ENCODE measurements around the gene GPSM3.

DNA sequence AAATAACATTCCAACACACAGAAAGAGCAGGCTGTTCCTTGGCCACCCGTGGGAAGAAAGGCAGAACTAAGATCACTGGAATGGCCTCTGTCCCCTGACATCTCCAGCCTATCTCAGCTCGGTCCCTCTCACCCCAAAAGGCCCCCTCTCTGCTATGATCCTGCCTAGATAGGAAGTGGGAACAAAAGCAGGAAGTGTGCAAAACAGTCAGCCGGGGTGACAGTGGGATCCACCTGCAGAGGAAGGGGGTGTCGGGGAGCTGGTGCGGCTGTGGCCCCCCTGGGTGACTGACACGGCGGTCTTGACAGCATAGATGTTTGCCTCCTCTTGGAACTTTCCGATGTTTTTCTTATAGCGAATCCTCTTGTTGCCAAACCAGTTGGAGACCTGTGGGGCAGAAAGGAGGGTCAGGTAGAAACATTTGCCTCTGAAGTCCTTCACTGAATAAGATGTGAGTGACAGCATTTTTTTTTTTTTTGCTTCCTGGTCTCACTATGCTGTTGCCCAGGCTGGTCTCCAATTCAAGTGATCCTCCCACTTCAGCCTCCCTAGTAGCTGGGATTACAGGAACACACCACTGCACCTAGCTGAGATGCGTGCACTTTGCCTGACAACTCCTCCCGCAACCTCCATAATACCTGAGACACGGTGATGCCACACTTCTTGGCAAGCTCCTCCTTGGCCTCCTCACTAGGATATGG, 5.3 kb downstream of the GPSM3 start:
- TF ChIP-seq POLR2AphosphoS5 (IDR thresholded peaks at IDR 0.05; ENCODE audit: low read depth, low read length), result no peak
- TF ChIP-seq, protein P1, sequence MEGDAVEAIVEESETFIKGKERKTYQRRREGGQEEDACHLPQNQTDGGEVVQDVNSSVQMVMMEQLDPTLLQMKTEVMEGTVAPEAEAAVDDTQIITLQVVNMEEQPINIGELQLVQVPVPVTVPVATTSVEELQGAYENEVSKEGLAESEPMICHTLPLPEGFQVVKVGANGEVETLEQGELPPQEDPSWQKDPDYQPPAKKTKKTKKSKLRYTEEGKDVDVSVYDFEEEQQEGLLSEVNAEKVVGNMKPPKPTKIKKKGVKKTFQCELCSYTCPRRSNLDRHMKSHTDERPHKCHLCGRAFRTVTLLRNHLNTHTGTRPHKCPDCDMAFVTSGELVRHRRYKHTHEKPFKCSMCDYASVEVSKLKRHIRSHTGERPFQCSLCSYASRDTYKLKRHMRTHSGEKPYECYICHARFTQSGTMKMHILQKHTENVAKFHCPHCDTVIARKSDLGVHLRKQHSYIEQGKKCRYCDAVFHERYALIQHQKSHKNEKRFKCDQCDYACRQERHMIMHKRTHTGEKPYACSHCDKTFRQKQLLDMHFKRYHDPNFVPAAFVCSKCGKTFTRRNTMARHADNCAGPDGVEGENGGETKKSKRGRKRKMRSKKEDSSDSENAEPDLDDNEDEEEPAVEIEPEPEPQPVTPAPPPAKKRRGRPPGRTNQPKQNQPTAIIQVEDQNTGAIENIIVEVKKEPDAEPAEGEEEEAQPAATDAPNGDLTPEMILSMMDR (IDR thresholded peaks at IDR 0.05), result no peak
- TF ChIP-seq SIN3A (IDR thresholded peaks at IDR 0.05; ENCODE audit: borderline replicate concordance, insufficient read depth, low read depth, low read length), result no peak
- TF ChIP-seq, protein P2, sequence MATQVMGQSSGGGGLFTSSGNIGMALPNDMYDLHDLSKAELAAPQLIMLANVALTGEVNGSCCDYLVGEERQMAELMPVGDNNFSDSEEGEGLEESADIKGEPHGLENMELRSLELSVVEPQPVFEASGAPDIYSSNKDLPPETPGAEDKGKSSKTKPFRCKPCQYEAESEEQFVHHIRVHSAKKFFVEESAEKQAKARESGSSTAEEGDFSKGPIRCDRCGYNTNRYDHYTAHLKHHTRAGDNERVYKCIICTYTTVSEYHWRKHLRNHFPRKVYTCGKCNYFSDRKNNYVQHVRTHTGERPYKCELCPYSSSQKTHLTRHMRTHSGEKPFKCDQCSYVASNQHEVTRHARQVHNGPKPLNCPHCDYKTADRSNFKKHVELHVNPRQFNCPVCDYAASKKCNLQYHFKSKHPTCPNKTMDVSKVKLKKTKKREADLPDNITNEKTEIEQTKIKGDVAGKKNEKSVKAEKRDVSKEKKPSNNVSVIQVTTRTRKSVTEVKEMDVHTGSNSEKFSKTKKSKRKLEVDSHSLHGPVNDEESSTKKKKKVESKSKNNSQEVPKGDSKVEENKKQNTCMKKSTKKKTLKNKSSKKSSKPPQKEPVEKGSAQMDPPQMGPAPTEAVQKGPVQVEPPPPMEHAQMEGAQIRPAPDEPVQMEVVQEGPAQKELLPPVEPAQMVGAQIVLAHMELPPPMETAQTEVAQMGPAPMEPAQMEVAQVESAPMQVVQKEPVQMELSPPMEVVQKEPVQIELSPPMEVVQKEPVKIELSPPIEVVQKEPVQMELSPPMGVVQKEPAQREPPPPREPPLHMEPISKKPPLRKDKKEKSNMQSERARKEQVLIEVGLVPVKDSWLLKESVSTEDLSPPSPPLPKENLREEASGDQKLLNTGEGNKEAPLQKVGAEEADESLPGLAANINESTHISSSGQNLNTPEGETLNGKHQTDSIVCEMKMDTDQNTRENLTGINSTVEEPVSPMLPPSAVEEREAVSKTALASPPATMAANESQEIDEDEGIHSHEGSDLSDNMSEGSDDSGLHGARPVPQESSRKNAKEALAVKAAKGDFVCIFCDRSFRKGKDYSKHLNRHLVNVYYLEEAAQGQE (IDR thresholded peaks at IDR 0.05; ENCODE audit: insufficient read depth in 1 of 2, low read depth in 2 of 2, low read length in 1 of 2), result no peak

Data from Panc1 (cell line).